DOHH2 (cell line): ENCODE results near the gene RNF32.

Experiments used
- CTCF ChIP-seq: fragments of 200-600 bp; sonication (generic); IDR thresholded peaks from one replicate; pipeline ENCODE4 v1.5.1; 2014; ENCODE audit warnings: antibody characterized with exemption, mild to moderate bottlenecking, low read depth, low read length; ENCODE audit not compliant: poor library complexity, severe bottlenecking
- EZH2phosphoT487 ChIP-seq: fragments of 200-600 bp; sonication (generic); IDR thresholded peaks from 2 replicates; pipeline ENCODE4 v1.6.1; 2017; ENCODE audit warnings: borderline replicate concordance, mild to moderate bottlenecking, antibody characterized with exemption, low read length, moderate library complexity, mixed read lengths

GRCh38 chr7:156616269-156617202 lies 24.0 kb upstream of the RNF32 start:
- TF ChIP-seq CTCF (no peak), EZH2phosphoT487 (no peak)
